ENCODE data around the gene LRRC75A.
"Not testable (repeated sequence)": the region's sequence is repeated elsewhere in the genome, so short reads cannot be mapped to it uniquely, and the experiment has no call there.

Gene LRRC75A

GRCh38 chr17:16470265-16470664 is 21.7 kb downstream of the LRRC75A start:
- DNase-seq = no peak

DNA sequence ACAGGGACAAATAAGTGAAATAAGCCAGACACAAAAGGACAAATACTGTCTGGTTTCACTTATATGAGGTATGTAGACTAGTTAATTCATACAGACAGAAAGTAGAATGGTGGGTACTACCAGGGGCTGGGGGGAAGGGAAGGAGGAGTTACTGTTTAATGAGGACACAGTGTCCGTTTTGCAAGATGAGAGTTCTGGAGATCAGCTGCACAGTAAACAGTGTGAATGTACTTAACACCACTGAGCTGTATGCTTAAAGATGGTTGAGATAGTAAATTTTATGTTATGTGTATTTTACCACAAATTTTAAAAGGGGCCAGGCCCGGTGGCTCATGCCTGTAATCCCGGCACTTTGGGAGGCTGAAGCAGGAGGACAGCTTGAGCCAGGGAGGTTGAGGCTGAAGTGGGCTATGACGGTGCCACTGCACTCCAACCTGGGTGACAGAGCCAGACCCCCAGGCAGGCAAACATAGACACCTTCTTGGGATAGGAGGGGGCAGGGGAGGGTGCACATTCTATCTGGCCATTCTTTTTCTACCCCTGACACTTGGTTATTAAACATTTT is 23.5 kb downstream of the LRRC75A start:
- no peak for DNase-seq

- DNase-seq = no peak
Observed at GRCh38 chr17:16467886-16468285, 24.1 kb downstream of the LRRC75A start.

DNA sequence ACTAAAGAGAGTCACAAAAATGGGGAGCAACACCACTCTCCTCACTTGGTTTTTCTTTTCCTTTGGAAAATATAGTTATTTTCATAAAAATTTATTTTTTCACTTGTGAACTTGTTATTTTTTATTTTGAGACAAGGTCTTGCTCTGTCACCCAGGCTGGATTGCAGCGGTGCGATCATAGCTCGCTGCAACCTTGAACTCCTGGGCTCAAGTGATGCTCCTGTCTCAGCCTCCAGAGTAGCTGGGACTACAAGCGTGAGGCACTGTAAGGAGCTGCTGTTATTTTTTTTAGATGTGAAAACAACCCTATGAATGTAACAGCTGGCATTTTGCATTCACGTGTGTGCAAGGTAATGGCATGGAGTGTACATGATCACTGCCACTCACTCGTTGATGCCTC is 24.9 kb downstream of the LRRC75A start:
- no peak for DNase-seq

DNA sequence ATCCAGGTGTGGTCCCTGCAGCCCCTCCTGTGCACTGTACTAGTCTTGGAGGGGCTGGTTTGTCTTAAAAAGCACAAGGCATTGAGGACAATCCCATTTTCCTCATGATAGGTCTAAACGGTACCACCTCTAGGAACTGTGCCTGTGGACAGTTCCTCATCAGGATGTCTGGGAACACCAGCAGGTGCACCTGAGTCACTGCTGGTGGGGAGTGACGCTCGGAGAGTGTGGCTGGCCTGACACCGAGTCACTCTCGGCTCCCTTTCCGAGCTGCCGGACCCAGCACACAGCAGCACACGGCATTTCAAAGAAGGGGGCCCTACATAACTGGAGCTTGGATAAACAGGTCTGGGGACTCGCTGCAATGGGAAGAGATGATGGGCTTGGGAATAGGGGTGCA is 25.6 kb downstream of the LRRC75A start:
- no peak for DNase-seq

GRCh38 chr17:16465861-16466338 is 26.1 kb downstream of the LRRC75A start:
- no peak for DNase-seq

DNA sequence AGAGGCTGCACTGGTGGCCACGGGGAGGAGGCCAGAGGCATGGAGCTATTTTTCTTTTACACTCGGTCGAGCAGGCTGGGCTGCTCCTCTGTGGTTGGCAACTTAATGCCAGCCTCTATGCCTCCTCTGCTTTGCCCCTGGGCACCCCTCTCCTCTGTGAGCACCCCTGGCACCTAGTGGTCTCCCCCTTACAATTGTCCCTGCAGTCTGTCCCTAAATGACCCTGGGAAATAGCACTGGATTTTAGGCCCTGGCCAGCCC is 27.0 kb downstream of the LRRC75A start:
- no peak for DNase-seq

GRCh38 chr17:16464303-16465051 is 27.5 kb downstream of the LRRC75A start:
- DNase-seq = no peak

DNA sequence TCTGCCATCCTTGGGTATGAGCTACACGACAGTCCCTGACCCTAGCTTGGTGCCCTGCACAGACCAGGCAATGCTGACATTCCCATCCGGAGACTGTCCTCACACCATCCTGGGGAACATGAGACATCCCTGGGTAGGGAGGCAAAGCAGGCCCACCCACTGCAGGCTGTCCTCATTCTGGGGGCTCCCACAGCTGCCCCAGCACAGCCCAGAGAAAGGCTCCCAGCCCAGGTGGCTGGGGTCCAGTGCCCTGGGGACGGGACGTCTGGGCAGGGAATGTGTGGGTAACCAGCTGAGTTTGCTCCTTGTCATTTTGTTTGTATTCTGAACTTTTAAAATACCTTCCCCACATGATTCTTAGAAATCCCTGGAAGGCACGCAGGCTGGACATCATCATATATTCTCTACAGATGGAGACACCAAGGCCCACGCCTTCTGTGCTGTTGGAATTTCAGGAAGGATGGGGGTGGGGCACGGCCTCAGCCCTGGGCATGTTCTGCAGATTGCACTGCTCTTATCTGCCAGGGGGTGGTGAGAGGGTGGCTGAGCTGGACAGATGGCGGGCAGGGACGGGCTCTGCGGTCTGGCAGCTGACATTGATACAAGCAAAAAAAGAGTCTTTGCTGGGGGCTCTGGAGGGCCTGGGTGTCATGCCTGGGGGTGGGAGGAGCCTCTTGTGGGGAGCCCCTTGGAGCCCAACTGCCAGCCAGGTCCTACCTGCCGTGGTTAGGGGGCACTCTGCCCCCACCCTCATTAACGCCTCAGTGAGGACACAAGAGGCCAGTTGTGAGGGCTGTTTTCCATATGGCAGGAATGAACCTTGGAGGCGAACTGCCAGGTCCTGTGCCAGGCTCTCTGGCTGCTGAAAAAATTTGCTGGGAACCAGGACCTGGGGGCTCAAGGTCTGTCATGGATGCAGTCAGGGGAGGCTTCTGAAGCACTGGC is 28.4 kb downstream of the LRRC75A start:
- no peak for DNase-seq

GRCh38 chr17:16462070-16462864 is 29.7 kb downstream of the LRRC75A start:
- DNase-seq = no peak

DNA sequence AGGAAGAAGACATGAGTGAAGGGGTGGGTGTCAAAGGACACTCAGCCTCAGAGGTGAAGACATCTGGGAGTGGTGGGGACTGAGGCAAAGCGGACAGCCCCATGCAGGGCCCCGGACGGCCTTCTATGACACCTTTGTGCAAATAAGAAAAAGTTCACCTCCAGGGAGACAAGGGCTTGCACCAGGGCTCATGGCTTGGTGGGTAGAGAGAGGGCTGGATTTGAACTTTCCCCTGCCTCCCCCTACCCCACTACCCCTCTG is 30.5 kb downstream of the LRRC75A start:
- no peak for DNase-seq

GRCh38 chr17:16460796-16461605 is 31.0 kb downstream of the LRRC75A start:
- no peak for DNase-seq

DNA sequence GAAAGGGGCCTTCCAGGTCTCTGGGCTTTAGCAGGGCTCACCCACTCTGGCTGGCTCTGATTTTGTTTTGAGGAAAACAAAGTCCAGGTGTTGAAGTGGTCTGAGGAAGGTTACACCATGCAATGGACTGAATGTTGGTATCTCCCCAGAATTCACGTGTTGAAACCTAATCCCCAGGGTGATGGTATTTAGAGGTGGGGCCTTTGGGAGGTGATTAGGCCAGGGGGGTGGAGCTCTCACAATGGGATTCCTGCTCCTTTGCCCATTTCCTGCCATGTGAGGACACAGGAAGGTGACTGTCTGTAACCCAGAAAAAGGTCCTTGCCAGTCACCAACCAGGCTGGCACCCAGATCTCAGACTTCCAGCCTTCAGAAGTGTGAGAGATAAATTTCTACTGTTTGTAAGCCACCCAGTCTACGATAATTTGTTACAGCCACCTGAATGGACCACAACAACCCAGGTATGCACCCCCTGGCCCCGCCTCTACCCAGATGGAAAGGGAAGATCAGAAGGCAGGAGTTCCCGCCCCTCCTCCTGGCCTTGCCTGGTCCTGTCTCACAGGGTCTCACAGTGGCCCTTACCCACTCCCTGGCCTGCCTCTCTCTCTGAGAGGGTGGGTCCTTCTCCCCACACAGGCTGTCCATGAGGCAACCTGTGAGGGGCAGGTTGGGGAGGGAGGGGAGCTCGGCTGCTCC is 32.0 kb downstream of the LRRC75A start:
- no peak for DNase-seq

GRCh38 chr17:16459271-16459670 is 32.7 kb downstream of the LRRC75A start:
- DNase-seq = no peak

GRCh38 chr17:16456742-16457316 is 35.2 kb downstream of the LRRC75A start:
- no peak for DNase-seq

GRCh38 chr17:16455997-16456741 is 35.8 kb downstream of the LRRC75A start:
- no peak for DNase-seq

DNA sequence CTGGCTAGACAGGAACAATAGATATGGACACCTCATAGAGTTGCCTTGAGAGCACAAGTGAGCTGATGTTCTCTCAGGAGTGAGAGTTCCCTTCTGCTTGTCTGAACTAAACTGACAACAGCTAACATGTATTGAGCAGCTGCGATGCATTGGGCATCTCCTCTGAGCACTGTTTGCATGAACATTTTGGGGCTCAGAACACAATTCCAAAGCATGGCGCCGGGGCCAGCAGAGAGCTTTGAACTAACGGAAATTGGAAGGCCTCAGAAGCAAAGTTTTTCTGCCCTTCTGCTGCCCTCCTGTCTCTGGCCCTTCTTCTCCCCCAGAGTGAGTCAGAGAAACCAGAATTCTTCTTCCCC is 38.5 kb downstream of the LRRC75A start:
- DNase-seq = no peak

- DNase-seq = not testable (repeated sequence)
Observed at GRCh38 chr17:16452268-16452667, 39.7 kb downstream of the LRRC75A start.

DNA sequence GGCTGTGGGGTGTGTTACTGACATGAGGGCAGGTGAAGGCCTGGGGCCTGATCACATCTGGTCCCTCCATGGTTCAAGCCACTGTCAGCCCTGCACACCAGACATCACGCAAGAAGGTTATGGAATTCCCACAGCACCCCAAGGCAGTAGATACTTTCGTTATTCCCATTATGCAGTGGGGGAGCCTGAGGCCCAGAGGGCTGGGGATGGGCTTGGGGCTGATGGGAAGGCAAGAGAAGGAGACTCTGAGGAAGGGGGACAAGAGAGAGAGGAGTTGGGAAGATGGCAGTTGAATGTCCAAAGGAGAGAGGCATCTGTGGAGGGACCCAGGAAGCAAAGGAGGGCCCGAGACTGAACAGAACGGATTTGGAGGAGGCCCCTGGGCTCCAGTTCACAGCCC is 42.0 kb downstream of the LRRC75A start:
- DNase-seq = no peak

DNA sequence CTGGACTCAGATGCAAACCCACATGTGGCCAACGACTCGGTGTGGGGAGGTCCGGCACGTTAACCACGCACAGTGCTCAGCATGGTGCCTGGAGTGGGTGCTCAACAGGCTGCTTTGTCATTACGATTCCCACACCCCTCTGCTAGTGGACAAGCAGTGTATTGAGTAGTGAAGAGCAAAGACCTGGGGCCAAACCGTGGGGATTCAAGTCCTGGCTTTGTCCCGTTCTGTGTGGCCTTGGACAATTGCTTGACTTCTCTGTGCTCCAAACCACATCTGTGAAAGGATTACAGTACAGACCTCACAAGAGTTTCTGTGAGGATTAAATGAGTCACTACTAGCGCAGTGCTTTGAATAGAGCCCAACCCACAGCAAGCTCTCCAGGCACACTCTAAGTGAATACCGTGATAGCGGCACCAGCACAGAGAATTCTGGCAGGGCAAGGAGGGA is 42.8 kb downstream of the LRRC75A start:
- DNase-seq = no peak

- DNase-seq = no peak
Observed at GRCh38 chr17:16448490-16448889, 43.5 kb downstream of the LRRC75A start.

Data from stimulated activated naive CD4-positive, alpha-beta T cell (primary cell).